ENCODE results near the gene PXDN. TPM values are rescaled to one million over a fixed set of nuclear protein-coding genes. Genes with fewer than 3 reads are reported as not detected.
"Not testable (repeated sequence)": the region's sequence is repeated elsewhere in the genome, so short reads cannot be mapped to it uniquely, and the experiment has no call there.

PXDN gene
- total RNA-seq, 1 donor from 2014 or later, result 576 TPM

- Mint-ChIP-seq H3K9me3 (ENCODE audit: low read depth) (peaks cover 4% of the 10 kb centered on the region), H3K4me3 (ENCODE audit: unreplicated experiment) (no peak overlapping the region), H3K36me3 (ENCODE audit: low read depth) (peaks cover 7% of the 10 kb centered on the region), H3K27me3 (ENCODE audit: low read depth) (no peaks in the 10 kb centered on the region), H3K4me1 (ENCODE audit: low read depth) (peaks cover 30% of the 10 kb centered on the region), H3K27ac (ENCODE audit: unreplicated experiment) (no peak overlapping the region)
- no peak for DNase-seq (ENCODE audit: low spot score)
- no peak for TF ChIP-seq CTCF (IDR thresholded peaks at IDR 0.05)
These were observed 120.3 kb downstream of the PXDN start for GRCh38 chr2:1623906-1624445.

- Mint-ChIP-seq H3K4me3 (ENCODE audit: unreplicated experiment) (no peak overlapping the region), H3K36me3 (ENCODE audit: low read depth) (peaks cover 1% of the 10 kb centered on the region), H3K27me3 (ENCODE audit: low read depth) (no peaks in the 10 kb centered on the region), H3K4me1 (ENCODE audit: low read depth) (peaks cover 23% of the 10 kb centered on the region), H3K9me3 (ENCODE audit: low read depth) (no peaks in the 10 kb centered on the region), H3K27ac (ENCODE audit: unreplicated experiment) (no peak overlapping the region)
- no peak for TF ChIP-seq CTCF (IDR thresholded peaks at IDR 0.05)
- DNase-seq (ENCODE audit: low spot score), result peak; percentile 49
These were observed 121.7 kb downstream of the PXDN start for GRCh38 chr2:1622521-1623200.

- peaks cover 18% of the 10 kb centered on the region for H3K4me1 Mint-ChIP-seq (ENCODE audit: low read depth)
- not testable (repeated sequence) for H3K27me3 Mint-ChIP-seq (ENCODE audit: low read depth); H3K4me3 Mint-ChIP-seq (ENCODE audit: unreplicated experiment); H3K9me3 Mint-ChIP-seq (ENCODE audit: low read depth); DNase-seq (ENCODE audit: low spot score); H3K27ac Mint-ChIP-seq (ENCODE audit: unreplicated experiment); H3K36me3 Mint-ChIP-seq (ENCODE audit: low read depth)
These were observed 122.3 kb downstream of the PXDN start for GRCh38 chr2:1621976-1622375.

GRCh38 chr2:1621501-1621900 lies 122.8 kb downstream of the PXDN start:
- no peaks in the 10 kb centered on the region for H3K9me3 Mint-ChIP-seq (ENCODE audit: low read depth)
- no peak overlapping the region for H3K27ac Mint-ChIP-seq (ENCODE audit: unreplicated experiment)
- H3K27me3 Mint-ChIP-seq (ENCODE audit: low read depth), result no peaks in the 10 kb centered on the region
- TF ChIP-seq CTCF (IDR thresholded peaks at IDR 0.05), result no peak
- H3K36me3 Mint-ChIP-seq (ENCODE audit: low read depth), result peaks cover 4% of the 10 kb centered on the region
- peak; percentile 41 for DNase-seq (ENCODE audit: low spot score)
- H3K4me1 Mint-ChIP-seq (ENCODE audit: low read depth), result peaks cover 17% of the 10 kb centered on the region
- H3K4me3 Mint-ChIP-seq (ENCODE audit: unreplicated experiment), result no peak overlapping the region

- no peaks in the 10 kb centered on the region for H3K9me3 Mint-ChIP-seq (ENCODE audit: low read depth)
- H3K27me3 Mint-ChIP-seq (ENCODE audit: low read depth), result no peaks in the 10 kb centered on the region
- peak; percentile 29 for DNase-seq (ENCODE audit: low spot score)
These were observed 123.3 kb downstream of the PXDN start for GRCh38 chr2:1621041-1621440.

More at GRCh38 chr2:1621041-1621440, 123.3 kb downstream of the PXDN start:
- H3K27ac Mint-ChIP-seq (ENCODE audit: unreplicated experiment), result peak overlapping the region; percentile 41
- TF ChIP-seq CTCF (IDR thresholded peaks at IDR 0.05), result no peak
- H3K36me3 Mint-ChIP-seq (ENCODE audit: low read depth), result peaks cover 4% of the 10 kb centered on the region
- H3K4me1 Mint-ChIP-seq (ENCODE audit: low read depth), result peaks cover 12% of the 10 kb centered on the region
- no peak overlapping the region for H3K4me3 Mint-ChIP-seq (ENCODE audit: unreplicated experiment)

Data from chondrocyte (in vitro differentiated cells).